Left lung (tissue), 10 donors: Measurements from ENCODE around the gene DDHD1. TPM values are rescaled to one million over a fixed set of nuclear protein-coding genes. Genes with fewer than 3 reads are reported as not detected.

Experiments used
- ATAC-seq: fragments of 200-7000 bp; cut with Tn5 transposase; one replicate; pipeline ENCODE4 v1.9.1; 2020; ENCODE audit warnings: moderate library complexity
- DNase-seq, 4 donors: peaks; one replicate each; pipeline ENCODE4 v3.0.0-alpha.2; 2013 to 2020
- H3K27ac ChIP-seq, 2 donors: fragments of 200-600 bp; sonication (generic) in 1 of 2; one replicate each; pipeline versions ENCODE4 v1.5.0 to v1.8.0; 2020 to 2021
- H3K27me3 ChIP-seq, 2 donors: fragments of 200-600 bp; sonication (generic) in 1 of 2; one replicate each; pipeline versions ENCODE4 v1.5.0 to v1.8.0; 2020 to 2021
- H3K36me3 ChIP-seq, 2 donors: fragments of 200-600 bp; sonication (generic) in 1 of 2; one replicate each; pipeline versions ENCODE4 v1.5.0 to v1.8.0; 2020 to 2021
- H3K4me1 ChIP-seq, 2 donors: fragments of 200-600 bp; one replicate each; pipeline ENCODE4 v1.8.0; 2021
- H3K4me3 ChIP-seq, 2 donors: fragments of 200-600 bp; sonication (generic) in 1 of 2; one replicate each; pipeline versions ENCODE4 v1.5.0 to v1.8.0; 2020 to 2021; ENCODE audit warnings: mild to moderate bottlenecking in 1 of 2
- H3K9me3 ChIP-seq, 2 donors: fragments of 200-600 bp; sonication (generic) in 1 of 2; one replicate each; pipeline versions ENCODE4 v1.5.0 to v1.8.0; 2020 to 2021
- CTCF ChIP-seq, 2 donors: fragments of 200-600 bp; sonication (generic) in 1 of 2; IDR thresholded peaks; one replicate each; pipeline versions ENCODE4 v1.5.0 to v1.8.0; 2021; ENCODE audit warnings: antibody characterized with exemption in 2 of 2
- intact Hi-C, 2 donors: fragments of 100-400 bp; cut with DNase I; formaldehyde crosslinking; loops; one replicate each; pipeline versions ENCODE4 v1.11.2 to v1.14.2; 2022
- polyA plus RNA-seq, 6 donors: library from polyadenylated mRNA; unstranded; fragments of 120-200 nt; gene quantifications; one replicate each; pipeline ENCODE4 v1.2.1, GENCODE V29; 2013; ENCODE audit not compliant: insufficient read length in 6 of 6
- total RNA-seq, 2 donors: library from RNA; stranded (reverse); fragmentation: NEBNext Ultra II Directional; extraction: Animal tissue kit (Norgen Biotek cat#: 25700); gene quantifications; one replicate each; pipeline ENCODE4 v1.2.1, GENCODE V29; 2021
- donor health status: DM: no; HTN: yes; CAD: no.
- donor health status: DM: no; HTN: no; CAD: no.

Gene DDHD1
- total and polyA plus RNA-seq, 8 donors: 13.2 to 22.7 (median 21.1) TPM

GRCh38 chr14:53020193-53020932 lies 132.8 kb downstream of the DDHD1 start:
- H3K27ac ChIP-seq: no peak overlapping the region
- DNase-seq (no peak), ATAC-seq (no peak)
- intact Hi-C loops: no loop called here
- TF ChIP-seq CTCF (IDR thresholded peaks at IDR 0.05): no peak
- H3K9me3 ChIP-seq: no peaks in the 10 kb centered on the region
- H3K36me3 ChIP-seq: no peaks in the 10 kb centered on the region
- no peak overlapping the region for H3K4me3 ChIP-seq
- H3K4me1 ChIP-seq: no peaks in the 10 kb centered on the region
- H3K27me3 ChIP-seq: no peaks in the 10 kb centered on the region

- Histone ChIP-seq H3K4me3 (no peak overlapping the region), H3K9me3 (no peaks in the 10 kb centered on the region), H3K36me3 (no peaks in the 10 kb centered on the region), H3K27ac (no peak overlapping the region), H3K4me1 (no peaks in the 10 kb centered on the region), H3K27me3 (no peaks in the 10 kb centered on the region)
- ATAC-seq: no peak
- intact Hi-C loops: no loop called here
- DNase-seq: no peak
- no peak for TF ChIP-seq CTCF (IDR thresholded peaks at IDR 0.05)
Observed at GRCh38 chr14:53019406-53019805, 133.7 kb downstream of the DDHD1 start.

- Histone ChIP-seq H3K9me3 (no peaks in the 10 kb centered on the region), H3K4me1 (no peaks in the 10 kb centered on the region), H3K36me3 (no peaks in the 10 kb centered on the region), H3K4me3 (no peak overlapping the region), H3K27ac (no peak overlapping the region), H3K27me3 (no peaks in the 10 kb centered on the region)
- ATAC-seq (no peak), DNase-seq (no peak)
- no peak for TF ChIP-seq CTCF (IDR thresholded peaks at IDR 0.05)
- intact Hi-C loops: no loop called here
Observed at GRCh38 chr14:53017837-53018236, 135.3 kb downstream of the DDHD1 start.

- Histone ChIP-seq H3K9me3 (no peaks in the 10 kb centered on the region), H3K36me3 (no peaks in the 10 kb centered on the region), H3K4me3 (no peak overlapping the region), H3K27ac (no peak overlapping the region), H3K27me3 (no peaks in the 10 kb centered on the region), H3K4me1 (no peaks in the 10 kb centered on the region)
- ATAC-seq: no peak
- intact Hi-C loops: no loop called here
- no peak for TF ChIP-seq CTCF (IDR thresholded peaks at IDR 0.05)
- no peak for DNase-seq
Observed at GRCh38 chr14:53016919-53017318, 136.2 kb downstream of the DDHD1 start.

GRCh38 chr14:53016491-53016890 lies 136.6 kb downstream of the DDHD1 start:
- intact Hi-C loops: no loop called here
- H3K27me3 ChIP-seq: no peaks in the 10 kb centered on the region
- no peak for DNase-seq
- H3K36me3 ChIP-seq: no peaks in the 10 kb centered on the region
- H3K9me3 ChIP-seq: no peaks in the 10 kb centered on the region
- no peaks in the 10 kb centered on the region for H3K4me1 ChIP-seq
- no peak overlapping the region for H3K4me3 ChIP-seq
- no peak overlapping the region for H3K27ac ChIP-seq
- ATAC-seq: no peak
- TF ChIP-seq CTCF (IDR thresholded peaks at IDR 0.05): no peak
